HG02870 (cell line): ENCODE results near the gene SAMD14.

Experiments used
- ATAC-seq: cut with Tn5 transposase; IDR thresholded peaks from one replicate; pipeline ENCODE4 v1.9.1; 2021; ENCODE audit warnings: mild to moderate bottlenecking, moderate library complexity; ENCODE audit not compliant: unreplicated experiment

Gene SAMD14

GRCh38 chr17:50113624-50114320, 16.2 kb downstream of the SAMD14 start:
- ATAC-seq = no peak

- ATAC-seq = no peak
Measured at GRCh38 chr17:50112694-50113093, 17.3 kb downstream of the SAMD14 start.

- ATAC-seq = no peak
Measured at GRCh38 chr17:50111673-50112655, 18.0 kb downstream of the SAMD14 start.

- ATAC-seq = no peak
Measured at GRCh38 chr17:50110591-50111349, 19.2 kb downstream of the SAMD14 start.

- ATAC-seq = no peak
Measured at GRCh38 chr17:50109785-50110184, 20.2 kb downstream of the SAMD14 start.

- no peak for ATAC-seq
Measured at GRCh38 chr17:50109207-50109606, 20.8 kb downstream of the SAMD14 start.

GRCh38 chr17:50108556-50108955, 21.4 kb downstream of the SAMD14 start:
- ATAC-seq = no peak

- ATAC-seq = no peak
Measured at GRCh38 chr17:50107790-50108414, 22.1 kb downstream of the SAMD14 start.

- ATAC-seq = no peak
Measured at GRCh38 chr17:50106393-50107131, 23.4 kb downstream of the SAMD14 start.

GRCh38 chr17:50105811-50106210, 24.1 kb downstream of the SAMD14 start:
- no peak for ATAC-seq

GRCh38 chr17:50103941-50104340, 26.0 kb downstream of the SAMD14 start:
- no peak for ATAC-seq

GRCh38 chr17:50103252-50103651, 26.7 kb downstream of the SAMD14 start:
- ATAC-seq = no peak

- no peak for ATAC-seq
Measured at GRCh38 chr17:50102164-50102991, 27.6 kb downstream of the SAMD14 start.

- no peak for ATAC-seq
Measured at GRCh38 chr17:50101346-50102163, 28.4 kb downstream of the SAMD14 start.

GRCh38 chr17:50100921-50101345, 29.0 kb downstream of the SAMD14 start:
- ATAC-seq = no peak

- ATAC-seq = no peak
Measured at GRCh38 chr17:50100480-50100883, 29.5 kb downstream of the SAMD14 start.

GRCh38 chr17:50099003-50099402, 31.0 kb downstream of the SAMD14 start:
- no peak for ATAC-seq

GRCh38 chr17:50098583-50098982, 31.4 kb downstream of the SAMD14 start:
- ATAC-seq = no peak
